ENCODE results near the gene JAML. TPM values are rescaled to one million over a fixed set of nuclear protein-coding genes. Genes with fewer than 3 reads are reported as not detected.

The JAML gene
- total RNA-seq, 4 donors from 2014 or later = 2.2 to 3.1 (median 2.6) TPM

DNA sequence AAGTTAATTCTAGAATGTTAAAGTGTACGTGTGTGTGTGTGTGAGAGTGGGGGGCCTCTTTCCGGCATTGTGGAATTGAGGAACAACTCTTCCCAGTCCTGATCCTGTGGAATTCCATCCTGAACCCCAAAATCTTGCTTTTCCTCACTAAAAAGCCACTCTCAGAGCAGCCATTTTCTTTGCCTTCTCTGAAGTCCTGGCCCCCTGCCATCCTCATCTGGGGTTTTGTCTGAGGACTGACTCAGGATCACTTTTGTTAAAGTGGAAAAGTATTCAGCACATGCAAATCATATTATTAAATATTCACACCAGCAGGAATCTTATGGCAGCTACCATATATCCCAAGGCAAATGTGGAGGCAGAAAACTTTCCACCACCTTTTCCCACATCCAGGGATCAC is 76.0 kb downstream of the JAML start:
- H3K4me1 ChIP-seq = peaks cover 10 to 23% of the 10 kb centered on the region in 2 donors
- no peak overlapping the region for H3K27ac ChIP-seq
- no peak overlapping the region for H3K4me3 ChIP-seq (replicated peaks in 1 of 3)
- H3K36me3 ChIP-seq = no peaks in the 10 kb centered on the region
- intact Hi-C loops (cut with DNase I) = no loop called here
- no peaks in the 10 kb centered on the region for H3K9me3 ChIP-seq
- no peak for TF ChIP-seq POLR2A (IDR thresholded peaks at IDR 0.05)
- TF ChIP-seq, protein P1, sequence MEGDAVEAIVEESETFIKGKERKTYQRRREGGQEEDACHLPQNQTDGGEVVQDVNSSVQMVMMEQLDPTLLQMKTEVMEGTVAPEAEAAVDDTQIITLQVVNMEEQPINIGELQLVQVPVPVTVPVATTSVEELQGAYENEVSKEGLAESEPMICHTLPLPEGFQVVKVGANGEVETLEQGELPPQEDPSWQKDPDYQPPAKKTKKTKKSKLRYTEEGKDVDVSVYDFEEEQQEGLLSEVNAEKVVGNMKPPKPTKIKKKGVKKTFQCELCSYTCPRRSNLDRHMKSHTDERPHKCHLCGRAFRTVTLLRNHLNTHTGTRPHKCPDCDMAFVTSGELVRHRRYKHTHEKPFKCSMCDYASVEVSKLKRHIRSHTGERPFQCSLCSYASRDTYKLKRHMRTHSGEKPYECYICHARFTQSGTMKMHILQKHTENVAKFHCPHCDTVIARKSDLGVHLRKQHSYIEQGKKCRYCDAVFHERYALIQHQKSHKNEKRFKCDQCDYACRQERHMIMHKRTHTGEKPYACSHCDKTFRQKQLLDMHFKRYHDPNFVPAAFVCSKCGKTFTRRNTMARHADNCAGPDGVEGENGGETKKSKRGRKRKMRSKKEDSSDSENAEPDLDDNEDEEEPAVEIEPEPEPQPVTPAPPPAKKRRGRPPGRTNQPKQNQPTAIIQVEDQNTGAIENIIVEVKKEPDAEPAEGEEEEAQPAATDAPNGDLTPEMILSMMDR (IDR thresholded peaks at IDR 0.05) = no peak
- no peaks in the 10 kb centered on the region for H3K27me3 ChIP-seq
- no peak for DNase-seq
- WGBS, 2 donors = 77 to 79% methylated on average over 2 of the region's 2 CpGs

DNA sequence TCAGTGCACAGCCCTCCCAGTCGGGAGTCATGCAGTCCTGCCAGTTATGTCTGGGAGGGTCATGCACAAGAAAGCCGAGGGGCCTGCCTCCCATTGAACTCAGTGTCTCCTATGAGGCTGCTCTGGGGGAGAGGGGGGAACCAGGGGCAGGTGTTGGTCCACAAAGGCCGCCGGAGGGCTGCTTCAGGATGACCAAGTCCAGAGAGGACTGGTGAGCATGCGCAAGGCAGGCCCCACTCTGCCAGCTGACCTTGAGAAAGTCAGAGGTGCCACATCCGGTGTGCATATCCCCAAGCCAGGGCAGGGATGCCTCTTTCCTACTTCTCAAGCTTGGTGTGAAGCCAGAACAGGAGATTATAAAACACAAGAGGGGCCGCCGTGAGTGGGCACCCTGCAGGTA is 76.6 kb downstream of the JAML start:
- no peak for DNase-seq
- H3K27ac ChIP-seq = no peak overlapping the region
- H3K27me3 ChIP-seq = no peaks in the 10 kb centered on the region
- H3K36me3 ChIP-seq = no peaks in the 10 kb centered on the region
- H3K4me1 ChIP-seq = peaks cover 8 to 21% of the 10 kb centered on the region in 2 donors
- H3K9me3 ChIP-seq = no peaks in the 10 kb centered on the region
- intact Hi-C loops (cut with DNase I) = no loop called here
- TF ChIP-seq, protein P1 (IDR thresholded peaks at IDR 0.05) = no peak
- no peak for TF ChIP-seq POLR2A (IDR thresholded peaks at IDR 0.05)
- WGBS, 2 donors = 78% methylated on average over 6 to 8 of the region's 8 CpGs
- no peak overlapping the region for H3K4me3 ChIP-seq (replicated peaks in 1 of 3)

DNA sequence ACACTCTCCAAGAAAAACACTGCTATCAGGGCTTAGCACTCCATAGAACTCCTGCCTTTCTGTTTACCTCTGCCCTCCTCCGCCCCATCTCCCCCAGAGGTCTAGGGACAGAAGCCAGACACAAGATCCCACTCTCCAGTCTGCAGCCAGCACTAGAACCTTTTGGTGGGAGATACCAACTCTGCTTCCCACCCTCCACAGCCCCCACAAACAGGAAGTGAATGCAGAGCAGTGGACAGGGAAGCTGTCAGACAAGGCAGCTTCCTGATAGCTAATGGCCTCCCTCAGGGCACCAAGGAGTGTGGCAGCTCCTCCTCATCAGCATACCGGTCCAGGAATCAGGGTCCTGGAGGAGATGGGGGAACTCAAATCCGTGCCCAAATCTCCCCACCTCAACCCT is 77.3 kb downstream of the JAML start:
- TF ChIP-seq POLR2A (IDR thresholded peaks at IDR 0.05) = no peak
- TF ChIP-seq, protein P1 (IDR thresholded peaks at IDR 0.05) = no peak
- intact Hi-C loops (cut with DNase I) = no loop called here
- H3K36me3 ChIP-seq = no peaks in the 10 kb centered on the region
- H3K27ac ChIP-seq = peak overlapping the region in 1 of 3 donors; percentile 16
- peaks cover 5 to 14% of the 10 kb centered on the region in 2 donors for H3K4me1 ChIP-seq
- H3K9me3 ChIP-seq = no peaks in the 10 kb centered on the region
- WGBS, 2 donors = 51 to 62% methylated on average over 3 of the region's 3 CpGs
- no peak overlapping the region for H3K4me3 ChIP-seq (replicated peaks in 1 of 3)
- DNase-seq = no peak
- H3K27me3 ChIP-seq = no peaks in the 10 kb centered on the region

DNA sequence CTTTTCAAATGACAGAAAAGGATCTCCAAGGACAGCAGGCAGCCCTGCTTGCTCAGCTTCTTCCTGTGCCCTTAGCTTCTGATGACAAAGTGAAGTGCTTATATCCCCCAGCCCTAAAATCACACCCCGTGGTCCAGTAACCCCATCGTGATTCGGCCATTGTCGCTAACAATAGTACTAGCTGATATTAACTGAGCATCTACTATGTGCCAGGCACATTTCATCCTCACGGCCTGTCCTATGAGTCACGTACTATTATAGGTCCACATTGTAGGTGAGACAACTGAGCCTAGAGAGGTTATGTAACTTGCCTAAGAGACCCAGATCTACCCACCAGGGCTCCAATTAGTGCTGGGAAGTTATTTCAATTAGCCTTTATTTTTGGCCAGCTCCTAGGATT is 78.3 kb downstream of the JAML start:
- Histone ChIP-seq H3K4me1 (peaks cover 5 to 6% of the 10 kb centered on the region in 2 donors), H3K4me3 (replicated peaks in 1 of 3) (no peak overlapping the region), H3K27me3 (peaks cover 5% of the 10 kb centered on the region), H3K9me3 (no peaks in the 10 kb centered on the region), H3K36me3 (no peaks in the 10 kb centered on the region), H3K27ac (peak overlapping the region in 1 of 3 donors; percentile 23)
- TF ChIP-seq, protein P1 (IDR thresholded peaks at IDR 0.05) = no peak
- no peak for TF ChIP-seq POLR2A (IDR thresholded peaks at IDR 0.05)
- DNase-seq = no peak
- WGBS, 2 donors = 84 to 85% methylated on average over 6 of the region's 6 CpGs
- intact Hi-C loops (cut with DNase I) = loop anchor here (1.0 kb wide), 1 partner anchor 24 kb away; no protein-coding TSS in a partner anchor

DNA sequence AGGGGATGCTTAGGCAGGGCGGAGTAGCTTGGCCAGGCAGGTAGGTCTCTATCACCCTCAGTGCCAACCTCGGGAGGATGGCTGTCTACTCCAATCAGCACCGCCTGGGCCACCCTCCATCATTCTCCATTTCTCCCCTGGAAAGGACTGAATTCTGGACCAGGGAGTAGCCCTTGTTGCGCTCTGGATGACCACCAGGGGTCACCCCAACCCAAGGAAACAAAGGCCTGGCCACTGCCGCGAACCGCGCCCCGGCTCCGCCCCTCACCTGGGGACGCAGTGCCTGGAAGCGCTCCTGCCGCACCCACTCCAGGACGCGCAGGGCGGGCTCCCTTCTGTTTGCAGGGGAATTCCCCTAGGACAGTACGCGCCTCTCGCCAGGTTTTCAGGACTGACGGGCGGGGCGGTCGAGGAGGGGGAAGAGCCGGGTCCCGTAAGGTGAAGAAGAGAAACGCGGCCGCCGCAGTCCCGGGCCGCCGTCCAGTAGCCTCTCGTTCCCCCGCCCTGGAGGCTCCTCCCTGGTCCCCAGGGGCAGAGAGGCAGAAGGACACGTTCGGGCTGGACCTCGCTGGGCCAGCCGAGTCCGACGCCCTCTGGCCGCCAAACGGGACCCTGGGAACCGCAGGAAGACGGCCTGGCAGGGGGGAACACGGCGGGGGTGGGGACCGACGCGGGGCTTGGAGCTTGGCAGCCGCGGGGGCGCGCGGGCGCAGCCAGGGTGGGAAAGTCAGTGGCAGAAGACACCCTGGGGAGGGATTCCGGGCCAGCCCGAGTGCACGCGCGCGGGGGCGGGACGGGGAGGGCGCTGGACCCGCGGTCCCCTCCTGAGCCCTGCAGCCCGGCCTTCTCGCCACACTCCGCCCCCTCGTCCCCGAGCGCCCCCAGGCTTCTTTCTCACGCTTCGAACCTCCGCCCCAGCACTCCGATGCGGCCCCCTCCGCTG is 79.3 kb downstream of the JAML start:
- Histone ChIP-seq H3K4me3 (replicated peaks in 1 of 3) (peak overlapping the region; percentile 5 to 55 (median 12)), H3K36me3 (no peaks in the 10 kb centered on the region), H3K9me3 (no peaks in the 10 kb centered on the region), H3K27ac (peak overlapping the region in 2 of 3 donors; percentile 34 to 46), H3K4me1 (peaks cover 5 to 6% of the 10 kb centered on the region in 2 donors), H3K27me3 (peaks cover 5% of the 10 kb centered on the region)
- 1 to 5% methylated on average over 33 to 43 of the region's 78 CpGs for WGBS, 2 donors
- peak; percentile 93 for DNase-seq
- TF ChIP-seq, protein P1 (IDR thresholded peaks at IDR 0.05) = peak; percentile 80 to 97 (median 90)
- no peak for TF ChIP-seq POLR2A (IDR thresholded peaks at IDR 0.05)
- intact Hi-C loops (cut with DNase I) = loop anchor here (1.0 kb wide), 1 partner anchor 25 kb away; no protein-coding TSS in a partner anchor
